Amniotic epithelial cell (primary cell): ENCODE measurements around the gene DALRD3.

Experiments
- DNase-seq: peaks from one replicate; pipeline ENCODE4 v3.0.0-alpha.2; 2010; ENCODE audit warnings: low read depth

The DALRD3 gene

DNA sequence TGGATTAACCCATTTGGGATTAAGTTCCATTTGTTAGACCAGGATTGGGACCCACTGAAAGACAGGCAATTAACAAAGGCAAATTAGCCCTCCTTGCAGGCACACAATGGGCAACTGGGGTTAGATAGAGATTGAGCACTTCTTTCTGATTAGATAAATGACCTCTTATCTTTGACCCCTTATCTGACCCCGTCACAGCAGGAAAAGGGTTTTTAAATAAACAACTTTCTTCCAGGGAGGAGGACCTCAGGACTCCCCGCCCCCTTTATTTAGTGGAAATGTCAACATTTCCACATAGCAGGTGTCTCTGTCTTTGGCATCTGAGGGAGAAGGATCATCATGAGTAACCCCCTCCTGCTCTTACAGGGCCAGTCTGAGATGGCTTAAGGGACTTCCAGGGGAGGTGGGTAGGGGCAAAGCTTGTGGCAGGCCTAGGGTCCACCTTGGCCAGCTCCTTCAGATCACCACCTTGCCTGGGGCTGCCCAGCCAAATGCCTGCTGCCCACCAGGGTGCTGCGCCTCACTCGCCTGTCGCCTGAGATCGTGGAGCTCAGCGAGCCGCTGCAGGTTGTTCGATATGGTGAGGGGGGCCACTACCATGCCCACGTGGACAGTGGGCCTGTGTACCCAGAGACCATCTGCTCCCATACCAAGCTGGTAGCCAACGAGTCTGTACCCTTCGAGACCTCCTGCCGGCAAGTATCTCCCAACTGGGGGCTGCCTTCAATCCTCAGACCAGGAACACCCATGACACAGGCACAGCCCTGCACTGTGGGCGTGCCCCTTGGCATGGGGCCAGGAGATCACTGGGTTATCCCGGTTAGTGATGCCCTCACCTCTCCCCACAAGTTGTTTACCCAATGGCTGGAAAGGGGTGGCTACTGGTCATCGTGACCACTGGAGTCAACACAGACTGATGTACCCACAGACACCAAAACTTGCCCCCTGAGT, 13.8 kb downstream of the DALRD3 start:
- DNase-seq: no peak

DNA sequence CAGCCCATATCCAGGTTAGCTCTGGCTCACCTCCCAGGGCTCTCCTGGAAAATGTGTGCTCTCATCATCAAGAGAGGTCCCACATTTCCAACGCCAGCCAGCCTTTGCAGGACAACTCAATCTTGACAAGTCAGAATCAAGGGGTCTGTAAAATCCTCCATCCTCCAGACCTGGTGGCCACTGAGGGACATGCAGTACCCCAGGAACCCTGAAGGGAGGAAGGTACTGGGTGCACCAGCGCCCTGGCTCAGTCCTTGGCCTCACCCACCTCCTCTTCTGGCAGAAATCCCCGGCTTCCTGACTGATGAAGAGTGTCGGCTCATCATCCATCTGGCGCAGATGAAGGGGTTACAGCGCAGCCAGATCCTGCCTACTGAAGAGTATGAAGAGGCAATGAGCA, 17.2 kb downstream of the DALRD3 start:
- DNase-seq: no peak

DNA sequence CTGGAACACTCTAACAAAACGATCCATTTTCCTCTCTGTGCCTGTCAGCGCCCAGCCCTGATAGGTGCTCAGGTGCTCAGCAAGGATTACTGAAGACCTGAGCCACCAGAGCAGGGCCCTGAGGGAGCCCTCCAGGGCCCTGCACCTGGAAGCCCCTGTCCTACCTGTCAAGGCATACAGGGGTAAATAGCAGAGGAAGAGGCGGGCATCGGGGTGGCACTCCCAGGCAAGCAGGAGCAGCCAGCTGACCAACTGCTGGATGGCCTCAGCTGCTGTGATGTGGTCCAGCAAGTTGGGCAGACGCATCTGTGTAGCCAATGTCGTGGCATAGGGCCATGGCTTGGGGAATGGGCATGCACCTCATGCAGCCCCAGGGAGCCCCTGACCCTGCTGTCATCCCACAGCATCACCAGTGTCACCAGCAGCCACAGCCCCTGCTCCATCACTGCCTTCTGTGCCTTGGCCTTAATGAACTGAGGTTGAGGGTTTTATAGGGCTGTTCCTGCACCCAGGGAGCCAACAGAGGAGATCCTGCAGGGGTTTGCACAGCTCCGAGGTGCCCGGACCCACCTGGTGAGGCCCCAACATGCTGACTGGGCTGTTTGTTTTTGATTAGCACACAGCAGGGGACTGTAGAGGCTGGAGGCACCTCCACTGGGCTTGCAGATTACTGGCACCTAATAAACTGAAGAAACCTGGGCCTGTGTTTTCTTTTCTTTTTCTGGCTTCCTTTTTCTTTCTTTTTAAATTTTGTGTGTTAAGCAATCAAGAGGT, 19.1 kb downstream of the DALRD3 start:
- no peak for DNase-seq

DNA sequence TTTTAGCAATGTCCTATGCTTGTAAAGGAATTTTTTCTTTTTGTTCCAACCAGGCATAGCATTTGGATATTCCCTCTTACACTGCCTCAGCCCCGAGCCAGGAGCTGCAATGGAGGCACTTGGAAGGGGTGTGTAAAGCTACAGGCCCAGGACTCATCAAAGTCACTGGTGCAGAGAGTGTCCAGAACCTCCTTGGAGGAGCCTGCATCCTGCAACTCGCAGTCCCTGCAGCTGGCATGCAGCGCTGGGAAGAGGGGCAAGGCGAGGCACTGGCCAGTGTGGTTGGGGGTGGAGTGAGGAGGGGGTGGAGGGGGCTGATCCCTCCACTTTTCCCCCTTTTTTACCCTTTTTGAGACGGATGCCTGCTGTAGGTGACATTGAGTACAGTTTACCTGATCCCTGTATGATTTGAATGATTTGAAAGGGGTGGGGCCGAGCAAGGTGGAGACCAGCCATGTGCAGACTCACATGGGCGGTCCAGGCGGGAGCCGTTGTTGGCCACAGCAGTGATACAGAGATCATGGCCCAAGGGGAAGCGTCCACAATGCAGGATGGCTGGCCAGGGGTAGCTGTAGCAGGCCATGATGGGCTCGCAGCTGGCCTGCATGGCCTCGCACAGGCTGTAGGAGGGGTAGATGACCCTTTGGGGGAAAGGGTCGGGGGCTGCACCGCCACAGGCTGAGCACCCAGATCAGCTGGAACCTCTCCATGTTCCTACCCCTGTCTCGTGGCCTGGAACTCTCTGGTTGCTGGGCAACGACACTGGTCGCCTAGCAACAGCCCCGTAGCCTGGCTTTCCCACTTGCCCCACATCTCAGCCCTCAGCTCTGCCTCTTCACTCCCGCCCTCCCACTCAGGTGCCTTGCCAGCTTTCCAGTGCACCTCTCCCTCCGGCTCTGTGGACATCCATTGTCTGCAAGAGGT, 20.4 kb downstream of the DALRD3 start:
- no peak for DNase-seq

DNA sequence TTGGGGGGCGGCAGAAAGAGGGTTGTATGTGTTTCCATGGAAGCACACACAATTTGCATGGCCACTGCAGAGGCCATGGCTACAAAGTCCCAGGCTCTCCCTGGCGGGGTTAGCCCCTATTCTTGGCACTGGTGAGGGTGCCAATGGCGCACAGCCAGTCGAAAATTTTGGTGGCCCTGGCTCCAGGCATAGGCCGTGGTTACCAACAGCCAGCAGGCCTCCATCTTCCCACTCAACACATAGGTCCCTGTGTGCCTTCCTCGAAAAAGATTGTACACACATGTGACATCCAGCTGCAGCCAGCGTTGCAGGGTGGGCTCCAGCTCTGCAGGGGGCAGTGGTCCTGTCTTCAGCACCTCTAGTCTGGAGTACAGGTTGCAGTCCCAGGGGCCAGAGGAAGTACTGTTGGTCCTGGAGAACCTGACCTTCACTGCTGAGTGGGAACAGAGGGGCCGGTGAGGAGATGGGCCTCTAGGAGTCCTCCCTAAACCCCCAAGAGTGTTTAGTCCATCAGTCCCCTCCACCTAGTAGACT, 21.2 kb downstream of the DALRD3 start:
- no peak for DNase-seq

DNA sequence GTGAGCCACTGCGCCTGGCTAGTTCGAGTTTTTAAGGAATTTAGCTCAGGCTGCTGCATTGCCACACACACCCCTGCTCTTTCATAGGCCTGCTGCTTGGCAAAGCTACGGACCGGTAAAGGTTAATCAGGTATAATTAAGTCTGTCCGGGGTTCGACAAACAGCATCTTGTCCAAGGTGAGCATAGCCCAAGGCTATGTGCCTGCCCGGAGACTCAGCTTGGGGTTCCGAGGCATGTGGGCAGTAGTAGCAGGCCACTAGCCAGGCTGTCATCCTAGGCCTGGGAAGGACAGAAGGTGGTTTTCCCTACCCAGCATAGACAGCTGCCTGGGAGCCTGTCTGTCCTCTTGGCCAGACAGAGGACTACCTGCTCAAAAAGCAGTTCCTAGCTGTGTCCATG, 21.7 kb downstream of the DALRD3 start:
- no peak for DNase-seq

DNA sequence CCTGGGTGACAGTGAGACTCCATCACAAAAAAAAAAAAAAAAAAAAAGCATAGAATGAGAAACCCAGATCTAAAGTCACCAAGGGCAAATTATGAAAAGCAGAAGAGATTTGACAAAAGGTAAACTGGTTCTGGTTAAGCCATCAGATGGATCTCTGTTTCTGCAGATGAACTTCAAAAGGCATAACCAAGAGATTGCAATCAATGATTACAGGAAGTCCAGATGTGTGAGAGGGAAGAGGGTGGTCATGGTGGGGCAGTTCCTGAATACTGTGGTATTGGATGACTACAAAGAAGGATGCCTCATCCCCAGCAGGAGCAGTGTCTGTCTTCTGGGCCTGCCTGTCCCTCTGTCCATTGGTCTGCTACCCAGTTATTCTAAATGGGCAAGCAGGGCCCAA, 24.5 kb downstream of the DALRD3 start:
- DNase-seq: no peak

DNA sequence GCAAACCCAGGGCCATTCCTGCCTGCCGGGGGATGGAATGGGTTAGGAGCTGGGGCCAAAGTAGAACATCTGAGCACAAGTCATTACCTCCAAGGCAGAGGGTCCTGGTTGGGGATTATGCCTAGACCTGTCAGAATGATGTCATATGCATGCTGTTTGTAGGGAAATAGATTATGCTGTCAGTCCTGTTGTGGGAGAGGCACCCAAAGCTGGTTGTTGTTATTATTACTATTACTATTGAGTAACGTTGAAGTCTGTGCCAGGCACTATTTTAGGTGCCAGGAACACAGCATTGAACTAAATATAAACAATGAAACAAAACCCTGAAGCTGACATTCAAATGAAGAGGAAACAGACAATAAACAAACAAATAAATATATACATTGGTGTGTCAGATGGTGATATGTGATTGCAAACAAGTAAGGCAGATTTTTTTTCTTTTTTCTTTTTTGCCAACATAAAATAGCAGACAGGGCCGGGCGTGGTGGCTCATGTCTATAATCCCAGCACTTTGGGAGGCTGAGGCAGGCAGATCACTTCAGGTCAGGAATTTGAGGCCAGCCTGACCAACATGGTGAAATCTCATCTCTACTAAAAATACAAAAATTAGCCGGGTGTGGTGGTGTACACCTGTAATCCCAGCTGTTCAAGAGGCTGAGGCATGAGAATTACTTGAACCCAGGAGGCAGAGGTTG, 26.4 kb downstream of the DALRD3 start:
- DNase-seq: peak; percentile 29

DNA sequence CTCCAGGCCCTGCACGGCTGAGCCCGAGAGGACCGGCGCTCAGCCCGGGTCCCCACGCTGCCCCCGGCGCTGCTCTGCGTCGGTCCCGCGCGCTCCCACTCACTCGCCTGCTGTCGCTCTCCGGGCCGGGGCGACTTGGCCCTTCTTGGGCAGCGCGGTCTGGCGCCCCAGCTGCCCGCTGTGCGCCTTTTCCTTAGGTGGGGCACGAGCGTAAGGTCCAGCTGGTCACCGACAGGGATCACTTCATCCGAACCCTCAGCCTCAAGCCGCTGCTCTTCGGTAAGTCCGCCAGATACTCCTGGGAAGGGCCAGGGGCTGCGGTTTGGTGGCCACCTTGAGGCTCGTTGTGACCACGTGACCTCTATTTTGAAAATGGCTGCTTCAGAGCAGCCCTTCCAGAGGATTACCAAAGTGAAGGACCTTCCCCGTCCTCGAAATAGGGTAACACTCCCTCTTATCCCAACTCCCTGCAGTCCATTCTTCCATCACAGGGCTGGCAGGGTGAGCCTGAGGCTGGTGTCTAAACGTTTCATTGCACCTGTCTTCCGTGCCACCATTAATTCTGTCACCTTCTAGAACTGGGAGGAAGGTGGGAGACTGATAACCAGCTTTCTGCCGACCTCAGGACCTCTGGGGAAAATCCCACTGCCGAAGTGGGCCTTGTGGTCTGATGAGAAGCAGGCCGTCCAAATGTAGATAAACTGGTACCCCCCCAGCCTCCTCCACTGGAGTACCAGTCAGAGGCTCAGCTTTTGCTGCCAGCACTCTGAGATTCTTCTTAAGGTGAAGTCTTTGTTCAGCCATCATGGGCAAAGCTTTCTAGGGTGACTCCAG, 27.5 kb downstream of the DALRD3 start:
- DNase-seq: no peak

DNA sequence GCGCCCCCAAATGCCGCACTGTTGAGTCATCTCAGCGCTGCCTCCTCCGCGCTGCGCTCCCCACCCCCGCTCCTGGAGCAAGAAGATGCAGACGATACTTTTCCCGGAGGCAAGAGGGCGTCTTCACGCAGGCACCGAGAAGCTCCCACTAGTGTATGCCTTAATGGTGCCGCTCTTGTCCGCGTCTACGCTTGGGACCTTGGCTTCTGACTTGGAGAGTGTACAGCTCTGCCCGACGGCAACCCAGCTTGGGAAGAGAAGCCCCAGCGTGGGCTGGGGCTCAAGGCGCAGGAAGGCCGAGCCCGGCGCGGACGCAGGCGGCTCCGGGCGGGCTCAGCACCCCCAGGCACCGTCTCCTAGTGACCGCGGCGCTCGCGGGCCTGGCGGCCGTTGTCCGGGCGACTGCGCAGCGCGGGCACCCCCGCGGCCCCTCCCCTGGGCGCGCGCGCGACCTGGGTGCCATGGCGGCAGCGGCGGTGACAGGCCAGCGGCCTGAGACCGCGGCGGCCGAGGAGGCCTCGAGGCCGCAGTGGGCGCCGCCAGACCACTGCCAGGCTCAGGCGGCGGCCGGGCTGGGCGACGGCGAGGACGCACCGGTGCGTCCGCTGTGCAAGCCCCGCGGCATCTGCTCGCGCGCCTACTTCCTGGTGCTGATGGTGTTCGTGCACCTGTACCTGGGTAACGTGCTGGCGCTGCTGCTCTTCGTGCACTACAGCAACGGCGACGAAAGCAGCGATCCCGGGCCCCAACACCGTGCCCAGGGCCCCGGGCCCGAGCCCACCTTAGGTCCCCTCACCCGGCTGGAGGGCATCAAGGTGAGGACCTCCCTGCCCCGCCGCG, 28.4 kb downstream of the DALRD3 start, which contains the start of gene P4HTM:
Gene P4HTM, plus strand, starts transcription at position 446 of the 840 bp plus-strand sequence. Its CDS starts 16 bp downstream, at position 462.
- DNase-seq: peak; percentile 93

DNA sequence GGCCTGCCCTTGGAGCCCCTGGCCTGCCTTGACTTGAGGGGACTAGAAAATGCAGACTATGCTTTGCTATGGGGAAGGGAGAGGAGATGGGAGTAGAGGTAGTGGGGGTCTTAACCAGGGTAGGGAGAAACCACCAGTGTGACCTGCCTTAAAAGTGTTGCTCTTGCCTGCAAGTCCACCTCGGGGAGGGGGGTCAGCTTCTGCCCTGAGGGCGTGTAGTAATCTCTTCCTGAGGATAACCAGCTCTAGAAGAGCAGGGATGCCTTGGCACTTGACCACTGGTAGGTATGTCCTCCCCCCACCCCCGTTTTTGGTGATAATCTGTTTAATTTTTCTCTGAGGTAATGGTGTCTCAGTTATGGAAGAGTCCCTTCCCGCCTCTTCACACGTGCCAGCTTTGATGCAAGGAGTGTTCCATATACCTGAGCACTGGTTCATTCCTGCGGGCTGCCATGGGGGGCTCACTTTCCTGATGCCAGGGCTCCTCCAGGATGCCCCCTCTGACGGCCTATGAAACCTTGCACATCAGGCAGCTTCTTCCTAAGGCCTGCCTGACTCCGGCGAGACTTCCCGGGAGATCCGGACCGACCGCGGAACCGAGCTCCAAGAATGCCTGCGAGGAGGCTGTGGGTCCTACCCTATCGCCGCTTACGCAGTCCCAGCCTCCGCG, 29.1 kb downstream of the DALRD3 start:
- peak; percentile 35 for DNase-seq

DNA sequence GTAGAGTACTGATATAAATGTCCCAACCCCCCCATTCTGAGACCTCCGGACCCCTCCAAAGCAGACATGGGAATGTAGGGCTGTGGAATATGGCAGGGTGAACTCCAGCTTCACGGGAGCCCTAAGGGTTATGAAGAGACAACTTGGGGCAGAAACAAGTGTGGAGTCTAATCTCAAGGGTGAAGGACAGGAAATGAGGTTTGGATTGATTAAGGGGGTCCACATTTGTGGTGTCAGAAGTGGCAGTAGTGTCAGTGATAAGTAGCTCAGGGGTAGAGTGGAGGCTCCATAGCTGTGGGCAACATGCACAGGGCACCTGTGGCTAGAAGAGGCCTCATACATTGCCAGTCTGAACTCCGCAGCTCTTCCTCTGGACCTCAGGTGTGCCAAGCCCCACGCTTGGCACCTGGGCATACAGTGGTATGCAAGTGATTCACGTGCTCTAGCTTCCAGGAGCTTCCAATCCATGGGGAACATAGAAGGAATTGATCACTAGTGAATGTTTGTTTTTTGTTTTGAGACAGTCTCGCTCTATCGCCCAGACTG, 32.5 kb downstream of the DALRD3 start:
- DNase-seq: no peak

DNA sequence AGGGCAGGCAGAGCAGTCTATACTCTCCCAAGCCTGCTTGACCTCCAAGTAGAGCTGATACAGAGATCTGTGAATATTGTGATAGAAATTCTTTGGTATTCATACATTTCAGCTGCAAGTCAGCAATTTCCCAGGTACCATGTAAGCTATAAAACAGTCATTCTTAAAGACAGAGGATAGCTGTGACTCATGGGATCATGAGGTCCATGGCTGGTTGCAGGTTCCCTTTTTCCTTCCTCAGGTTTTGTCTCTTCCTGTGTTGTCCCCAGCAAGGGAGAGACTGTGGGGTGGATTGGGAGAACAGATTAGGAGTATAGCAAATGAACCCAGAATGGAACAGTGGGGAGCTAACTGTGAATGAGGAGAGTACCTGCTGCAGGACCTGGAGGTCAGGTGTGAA, 33.7 kb downstream of the DALRD3 start:
- no peak for DNase-seq

DNA sequence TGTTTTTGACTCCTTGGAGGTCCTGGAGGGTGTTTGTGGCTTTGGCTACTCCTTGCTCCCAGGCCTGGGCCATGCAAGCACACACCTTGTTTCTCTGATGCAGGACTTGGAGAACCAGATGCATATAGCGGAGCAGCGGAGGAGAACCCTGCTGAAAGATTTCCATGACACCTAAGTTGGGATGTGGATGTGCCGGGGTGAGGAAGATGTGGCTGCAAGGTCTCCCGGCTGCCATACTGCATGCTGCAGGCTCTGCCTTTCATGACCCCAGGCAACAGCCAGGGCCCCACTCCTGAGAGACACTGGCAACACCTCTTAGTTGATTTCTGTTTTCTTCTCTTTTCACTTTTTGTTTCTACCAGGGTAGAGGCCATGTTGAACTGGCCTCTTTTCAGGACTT, 35.3 kb downstream of the DALRD3 start:
- no peak for DNase-seq

DNA sequence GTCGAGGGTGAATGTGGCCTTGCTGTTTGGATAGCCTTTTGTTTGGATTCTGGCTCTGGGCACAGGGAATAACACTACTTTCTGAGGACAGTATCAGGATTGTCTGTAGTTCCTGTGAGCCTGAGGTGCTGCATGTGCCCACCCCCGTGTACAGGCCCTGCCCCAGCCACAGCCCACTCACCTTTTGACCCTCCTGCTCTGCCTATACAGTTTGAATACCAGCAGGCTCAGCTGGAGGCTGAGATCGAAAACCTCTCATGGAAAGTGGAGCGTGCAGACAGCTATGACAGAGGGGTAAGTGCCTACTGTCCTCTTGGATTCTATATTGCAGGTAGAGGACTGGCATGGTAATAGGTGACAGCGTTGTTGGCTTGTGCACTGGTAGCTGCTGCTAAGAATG, 35.7 kb downstream of the DALRD3 start:
- DNase-seq: no peak

DNA sequence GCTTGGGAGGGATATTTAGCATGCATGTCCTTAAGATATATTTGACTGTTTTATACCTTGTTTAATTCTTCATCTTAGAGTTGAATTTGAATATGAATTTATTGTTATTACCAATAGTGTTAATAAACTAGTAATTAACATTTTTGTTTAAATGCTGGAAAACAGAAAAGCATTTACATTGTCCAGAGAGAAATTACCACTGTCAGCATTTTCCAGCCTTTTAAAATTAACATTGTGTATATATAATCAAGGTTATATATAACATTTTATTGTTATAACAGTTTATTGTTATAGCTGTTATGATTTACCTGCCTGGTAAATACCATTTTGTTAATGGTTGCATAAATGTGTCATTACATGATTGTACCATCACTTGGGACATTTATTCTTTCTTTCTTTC, 36.4 kb downstream of the DALRD3 start:
- DNase-seq: no peak

DNA sequence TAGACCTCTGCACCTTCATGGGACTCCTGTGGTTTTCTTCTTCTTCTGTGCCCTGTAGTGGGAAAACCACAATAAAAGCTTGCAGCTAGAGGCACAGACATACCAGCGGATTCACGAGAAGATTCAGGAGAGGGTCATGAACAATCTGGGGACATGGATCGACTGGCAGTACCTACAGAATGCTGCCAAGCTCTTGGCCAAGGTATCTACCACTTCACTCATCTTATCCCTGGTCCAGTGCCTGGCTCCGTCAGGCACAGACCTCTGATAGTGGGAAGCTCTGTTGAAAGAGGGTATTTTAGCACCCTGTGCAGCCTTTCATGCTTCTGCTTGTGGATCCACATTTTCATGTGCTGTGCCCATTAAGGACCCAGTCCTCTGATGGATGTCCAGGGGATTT, 38.1 kb downstream of the DALRD3 start:
- DNase-seq: no peak

DNA sequence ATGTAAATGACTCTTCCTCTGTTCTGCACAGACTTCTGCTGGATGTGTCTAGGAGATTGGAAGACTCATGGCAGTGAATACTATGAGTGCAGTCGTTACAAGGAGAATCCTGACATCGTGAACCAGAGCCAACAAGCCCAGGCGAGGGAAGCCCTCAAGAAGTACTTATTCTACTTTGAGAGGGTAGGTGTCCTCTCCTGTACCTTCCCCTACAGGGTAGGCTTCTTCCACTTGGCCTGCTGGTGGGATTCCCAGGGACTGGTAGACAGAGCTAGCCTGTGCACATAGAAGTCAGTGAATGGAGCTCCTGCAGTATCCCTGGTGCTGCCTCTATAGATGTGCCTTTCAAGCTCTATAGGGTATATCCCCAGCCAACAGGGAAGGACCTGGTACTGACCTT, 38.9 kb downstream of the DALRD3 start:
- DNase-seq: no peak
